Left ventricle myocardium superior (tissue), 1 donor: ENCODE data around the gene AKR7A3. TPM values are rescaled to one million over a fixed set of nuclear protein-coding genes. Genes with fewer than 3 reads are reported as not detected.
"Not testable (repeated sequence)": the region's sequence is repeated elsewhere in the genome, so short reads cannot be mapped to it uniquely, and the experiment has no call there.

Experiments
- ATAC-seq: fragments of 200-7000 bp; cut with Tn5 transposase; one replicate; pipeline ENCODE4 v1.9.1; 2020; ENCODE audit warnings: mild to moderate bottlenecking, moderate library complexity
- DNase-seq: peaks from one replicate; pipeline ENCODE4 v3.0.0-alpha.2; 2020
- intact Hi-C: fragments of 100-400 bp; cut with micrococcal nuclease; formaldehyde crosslinking; loops from one replicate; pipeline ENCODE4 v1.11.0; 2022
- total RNA-seq: library from RNA; stranded (reverse); fragmentation: NEBNext Ultra II Directional; extraction: Animal tissue kit (Norgen Biotek cat#: 25700); gene quantifications from one replicate; pipeline ENCODE4 v1.2.1, GENCODE V29; 2021
- donor health status: DM: no; HTN: yes; CAD: no; lungs with severe emphysema.

The AKR7A3 gene
- total RNA-seq, 1 donor from 2014 or later: 0.20 TPM

DNA sequence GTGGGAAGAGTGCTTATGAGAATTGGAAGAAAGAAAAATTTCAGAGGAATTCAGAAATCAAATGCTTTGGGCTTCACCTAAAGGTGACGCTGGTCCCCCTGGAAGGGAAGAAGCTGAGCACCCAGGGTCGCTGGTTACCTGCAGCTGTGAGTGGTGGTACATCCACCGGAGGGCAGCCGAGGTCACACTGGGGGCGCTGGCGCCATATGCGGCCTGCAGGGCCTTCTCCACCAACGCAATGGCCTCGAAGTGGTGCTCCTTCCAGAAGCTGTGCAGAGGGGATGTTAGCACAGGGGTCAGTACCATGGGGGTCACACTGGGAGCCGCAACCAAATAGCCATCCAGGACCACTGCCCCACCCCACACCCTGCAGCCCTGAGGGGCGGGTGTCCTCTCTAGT, 17.3 kb upstream of the AKR7A3 start:
- no peak for DNase-seq
- ATAC-seq: no peak
- intact Hi-C loops: no loop called here

GRCh38 chr1:19304081-19304480, 15.5 kb upstream of the AKR7A3 start:
- intact Hi-C loops, DNase-seq, ATAC-seq: not testable (repeated sequence)

GRCh38 chr1:19300211-19300610, 11.6 kb upstream of the AKR7A3 start:
- intact Hi-C loops: no loop called here
- ATAC-seq: no peak

DNA sequence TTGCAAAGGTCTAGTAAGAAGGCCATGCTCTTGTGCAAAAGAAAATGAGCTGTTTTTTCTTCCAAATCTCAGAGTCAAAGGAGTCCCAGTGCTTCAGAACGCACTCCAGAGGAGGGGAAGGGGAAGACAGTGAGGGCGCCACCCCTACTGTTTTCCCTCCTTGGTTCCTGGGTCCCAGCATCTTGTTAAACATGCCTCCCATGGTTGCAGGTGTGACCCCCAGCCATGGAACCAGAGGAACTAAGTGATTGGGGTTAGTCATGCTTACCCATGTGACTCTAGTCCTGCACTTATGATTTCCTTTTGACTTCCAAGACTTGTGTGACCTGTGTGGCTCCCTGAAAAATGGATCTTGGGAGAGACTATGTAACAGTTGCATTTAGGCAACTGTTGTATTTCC, 6.1 kb upstream of the AKR7A3 start:
- ATAC-seq: no peak
- intact Hi-C loops: no loop called here
- no peak for DNase-seq

More at GRCh38 chr1:19300211-19300610, 11.6 kb upstream of the AKR7A3 start:
- DNase-seq: no peak

GRCh38 chr1:19289244-19289643, 674 bp upstream of the AKR7A3 start:
- peak; percentile 63 for ATAC-seq

DNA sequence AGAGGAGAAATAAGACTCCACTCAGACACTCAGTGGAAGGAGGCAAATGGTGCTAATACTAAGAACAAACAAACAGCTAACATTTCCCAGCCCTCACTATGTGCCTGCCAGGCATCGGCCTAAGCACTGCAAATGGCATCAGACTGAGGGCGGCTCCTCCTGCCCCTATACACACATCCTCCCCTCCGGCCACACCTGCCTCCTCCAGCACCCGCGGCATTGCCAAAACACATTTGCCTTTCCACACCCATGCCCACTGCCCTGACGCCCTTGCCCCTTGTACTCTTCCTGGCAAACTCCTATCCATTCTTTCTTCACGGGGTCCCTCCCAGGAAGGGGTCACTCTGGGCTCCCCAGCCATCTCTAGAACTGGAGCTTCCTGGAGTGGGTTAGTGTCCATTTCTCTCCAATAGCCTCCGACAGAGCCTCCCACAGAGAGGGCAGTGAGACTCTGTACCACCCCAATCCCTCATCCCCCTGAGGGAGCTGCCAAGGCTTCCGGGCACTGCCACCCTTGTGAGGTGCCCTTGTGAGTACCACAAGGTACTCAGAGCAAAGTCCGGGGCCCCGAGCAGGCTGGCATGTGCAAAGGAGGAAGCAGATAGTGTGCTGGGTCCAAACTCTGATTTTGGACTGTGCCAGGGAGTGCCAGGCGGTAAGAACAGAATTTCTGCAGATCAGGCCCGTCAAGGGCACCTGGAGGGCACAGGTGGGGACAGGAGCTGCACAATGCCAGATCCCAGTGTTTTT, 959 bp downstream of the AKR7A3 start:
- ATAC-seq (no peak), DNase-seq (no peak)
- intact Hi-C loops: no loop called here

More at GRCh38 chr1:19289244-19289643, 674 bp upstream of the AKR7A3 start:
- no peak for DNase-seq
- intact Hi-C loops: no loop called here

GRCh38 chr1:19285807-19286206, 2.8 kb downstream of the AKR7A3 start:
- not testable (repeated sequence) for ATAC-seq

DNA sequence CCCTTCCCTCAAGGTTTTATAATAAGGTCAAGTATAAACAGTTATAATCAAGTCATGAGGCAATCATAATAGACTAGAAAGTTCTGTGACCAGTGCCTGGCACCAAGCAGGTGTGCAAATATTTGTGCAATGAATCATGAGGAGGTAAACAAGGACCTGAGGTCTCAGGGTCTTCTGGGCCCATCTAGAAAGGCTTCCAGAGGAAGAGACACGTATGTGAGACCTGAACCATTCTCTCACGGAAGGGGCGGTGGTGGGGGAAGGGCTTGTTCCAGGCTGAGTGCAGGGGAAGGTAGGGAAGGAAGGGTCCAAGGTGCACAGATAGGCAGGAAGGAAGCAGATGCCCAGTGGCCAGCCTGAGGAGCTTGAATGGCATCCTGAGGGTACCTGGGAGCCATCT, 3.2 kb downstream of the AKR7A3 start:
- ATAC-seq, intact Hi-C loops, DNase-seq: not testable (repeated sequence)

More at GRCh38 chr1:19285807-19286206, 2.8 kb downstream of the AKR7A3 start:
- intact Hi-C loops, DNase-seq: not testable (repeated sequence)

DNA sequence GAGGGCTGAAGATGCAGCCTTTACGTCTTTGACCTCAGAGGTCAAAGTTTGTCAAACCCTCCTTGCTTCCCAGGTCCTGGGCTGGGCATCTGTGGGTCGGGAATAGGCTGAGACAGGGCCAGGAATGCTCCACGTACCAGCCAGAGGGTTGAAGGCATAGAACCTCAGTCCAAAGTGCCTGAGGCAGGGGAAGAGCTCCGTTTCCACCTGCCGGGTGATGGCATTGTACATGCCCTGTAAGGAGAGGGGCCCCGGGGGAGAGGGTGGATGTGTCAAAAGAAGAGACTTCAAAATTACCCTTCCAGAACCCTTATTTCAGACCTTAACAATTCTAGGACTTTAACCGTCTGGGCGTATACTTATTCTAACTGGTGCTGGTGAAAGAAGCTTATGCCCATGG, 3.7 kb downstream of the AKR7A3 start:
- DNase-seq: no peak
- intact Hi-C loops: no loop called here
- no peak for ATAC-seq

- no peak for DNase-seq
- intact Hi-C loops: no loop called here
- ATAC-seq: no peak
Observed at GRCh38 chr1:19283891-19284290, 4.7 kb downstream of the AKR7A3 start.

- intact Hi-C loops: no loop called here
Observed at GRCh38 chr1:19274636-19275035, 13.9 kb downstream of the AKR7A3 start.

DNA sequence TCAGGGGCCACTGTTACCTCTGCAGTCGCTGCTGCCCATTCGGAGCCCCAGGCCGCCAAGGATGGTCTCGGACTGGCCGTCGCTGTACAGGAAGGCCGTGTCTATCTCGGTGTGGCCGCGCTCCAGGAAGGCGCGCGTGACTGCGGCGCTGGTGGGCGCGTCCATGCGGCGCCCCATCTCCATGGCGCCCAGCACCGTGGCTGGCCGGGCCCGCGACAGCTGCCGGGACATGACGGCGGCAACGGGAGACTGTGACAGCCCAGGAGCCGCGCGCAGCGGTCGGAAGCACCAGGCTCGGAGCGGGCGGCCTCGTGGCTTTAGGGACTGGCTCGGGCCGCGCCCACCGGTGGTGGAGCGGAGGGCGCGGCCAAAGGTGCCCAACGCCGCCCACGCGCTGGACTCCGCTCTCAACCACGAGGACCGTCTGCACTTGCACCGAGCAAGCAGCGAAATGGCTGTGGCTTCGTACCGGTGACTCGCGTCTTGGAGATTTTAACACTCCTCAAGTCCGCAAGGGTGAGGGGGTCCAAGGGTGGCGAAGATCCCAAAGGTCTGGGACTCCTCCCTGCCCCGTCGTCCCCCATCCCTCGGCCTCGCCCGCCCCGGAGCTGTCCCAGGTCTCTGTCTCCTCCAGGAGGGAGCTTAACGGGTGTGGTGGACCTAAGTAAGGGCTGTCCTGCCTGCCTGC, 14.6 kb downstream of the AKR7A3 start:
- intact Hi-C loops, DNase-seq: not testable (repeated sequence)
- ATAC-seq: peak; percentile 63

More at GRCh38 chr1:19274636-19275035, 13.9 kb downstream of the AKR7A3 start:
- no peak for ATAC-seq
- no peak for DNase-seq

DNA sequence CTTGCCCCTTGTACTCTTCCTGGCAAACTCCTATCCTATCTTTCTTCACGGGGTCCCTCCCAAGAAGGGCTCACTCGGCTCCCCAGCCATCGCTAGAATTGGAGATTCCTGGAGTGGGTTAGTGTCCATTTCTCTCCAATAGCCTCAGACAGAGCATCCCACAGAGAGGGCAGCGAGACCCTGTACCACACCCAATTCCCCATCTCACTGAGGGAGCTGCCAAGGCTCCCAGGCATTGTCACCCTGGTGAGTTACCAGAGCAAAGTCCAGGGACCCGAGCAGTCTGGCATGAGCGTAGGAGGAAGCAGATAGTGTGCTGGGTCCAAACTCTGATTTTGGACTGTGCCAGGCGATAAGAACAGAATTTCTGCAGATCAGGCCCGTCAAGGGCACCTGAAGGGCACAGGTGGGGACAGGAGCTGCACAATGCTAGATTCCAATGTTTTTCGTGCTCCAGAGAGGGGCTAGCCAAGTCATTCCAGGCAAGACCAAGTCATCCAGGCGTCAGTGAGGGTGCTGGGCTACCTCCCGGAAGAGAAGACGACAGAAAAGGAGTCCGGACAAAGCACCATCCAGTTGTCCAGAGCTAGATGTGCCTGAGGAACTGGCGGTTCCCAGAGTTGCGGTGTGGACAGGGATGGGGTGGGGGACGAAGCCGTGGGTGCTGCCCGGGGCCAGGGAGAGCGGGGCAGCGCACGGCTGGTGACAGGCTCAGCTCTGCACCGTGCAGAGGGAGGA, 15.3 kb downstream of the AKR7A3 start:
- ATAC-seq: no peak
- DNase-seq: no peak
- intact Hi-C loops: no loop called here

GRCh38 chr1:19272064-19272463, 16.5 kb downstream of the AKR7A3 start:
- intact Hi-C loops: no loop called here
- ATAC-seq (no peak), DNase-seq (no peak)

DNA sequence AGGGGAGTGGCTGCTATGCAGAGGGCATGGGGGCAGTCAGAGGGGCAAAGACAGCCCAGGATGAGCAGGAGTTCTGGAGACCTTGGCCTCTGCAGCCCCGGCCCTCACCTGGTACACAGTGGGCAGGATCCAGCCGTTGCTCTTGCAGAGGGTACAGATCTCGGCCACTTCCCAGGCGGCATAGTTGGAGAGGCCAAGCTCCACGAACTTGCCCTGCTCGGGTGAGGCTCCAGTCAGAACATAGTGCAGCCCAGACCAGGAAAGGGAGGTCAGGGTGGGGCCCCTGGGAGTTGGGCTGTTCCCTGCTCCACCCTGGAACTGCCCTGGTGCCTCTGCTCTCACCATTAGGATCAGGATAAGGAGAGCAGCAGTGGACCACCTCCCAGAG, 18.2 kb downstream of the AKR7A3 start:
- DNase-seq, intact Hi-C loops, ATAC-seq: not testable (repeated sequence)

DNA sequence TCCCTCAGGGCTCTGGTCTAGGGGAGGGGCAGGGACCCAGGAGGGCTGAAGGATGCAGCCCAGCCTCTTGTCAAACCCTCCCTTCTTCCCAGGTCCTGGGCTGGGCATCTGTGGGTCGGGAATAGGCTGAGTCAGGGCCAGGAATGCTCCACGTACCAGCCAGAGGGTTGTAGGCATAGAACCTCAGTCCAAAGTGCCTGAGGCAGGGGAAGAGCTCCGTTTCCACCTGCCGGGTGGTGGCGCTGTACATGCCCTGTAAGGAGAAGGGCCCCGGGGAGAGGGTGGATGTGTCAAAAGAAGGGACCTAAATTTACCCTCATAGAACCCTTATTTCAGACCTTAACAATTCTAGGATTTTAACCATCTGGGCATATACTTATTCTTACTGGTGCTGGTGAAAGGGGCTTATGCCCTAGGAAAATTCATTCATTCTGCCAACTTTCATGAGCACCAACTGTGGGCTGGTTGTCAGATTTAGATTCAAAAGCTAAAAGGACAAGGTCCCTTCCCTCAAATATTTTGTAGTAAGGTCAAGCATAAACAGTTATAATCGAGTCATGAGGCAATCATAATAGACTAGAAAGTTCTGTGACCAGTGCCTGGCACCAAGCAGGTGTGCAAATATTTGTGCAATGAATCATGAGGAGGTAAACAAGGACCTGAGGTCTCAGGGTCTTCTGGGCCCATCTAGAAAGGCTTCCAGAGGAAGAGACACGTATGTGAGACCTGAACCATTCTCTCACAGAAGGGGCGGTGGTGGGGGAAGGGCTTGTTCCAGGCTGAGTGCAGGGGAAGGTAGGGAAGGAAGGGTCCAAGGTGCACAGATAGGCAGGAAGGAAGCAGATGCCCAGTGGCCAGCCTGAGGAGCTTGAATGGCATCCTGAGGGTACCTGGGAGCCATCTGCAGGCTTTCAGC, 18.9 kb downstream of the AKR7A3 start:
- ATAC-seq, DNase-seq, intact Hi-C loops: not testable (repeated sequence)

GRCh38 chr1:19268445-19268844, 20.1 kb downstream of the AKR7A3 start:
- no peak for ATAC-seq
- intact Hi-C loops: no loop called here
- no peak for DNase-seq

DNA sequence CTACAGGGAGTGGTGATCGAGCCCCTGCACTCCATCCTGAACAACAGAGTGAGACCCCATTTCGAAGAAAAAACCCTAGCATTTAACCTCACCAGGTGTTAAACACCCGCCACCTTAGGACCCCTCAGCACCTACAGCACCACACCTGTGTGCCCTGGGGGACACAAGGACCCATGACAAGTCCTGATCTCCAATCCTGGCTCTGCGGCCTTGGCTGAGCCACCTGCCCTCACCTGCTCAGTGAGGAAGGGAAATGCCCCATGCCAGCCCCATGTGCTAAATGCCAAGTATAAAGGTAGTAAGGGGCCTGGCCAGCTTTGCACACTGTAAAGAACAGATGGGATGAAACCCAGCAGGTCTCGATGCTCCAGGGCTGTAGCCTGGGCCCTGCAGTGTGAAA, 25.8 kb downstream of the AKR7A3 start:
- DNase-seq (no peak), ATAC-seq (no peak)
- intact Hi-C loops: no loop called here

DNA sequence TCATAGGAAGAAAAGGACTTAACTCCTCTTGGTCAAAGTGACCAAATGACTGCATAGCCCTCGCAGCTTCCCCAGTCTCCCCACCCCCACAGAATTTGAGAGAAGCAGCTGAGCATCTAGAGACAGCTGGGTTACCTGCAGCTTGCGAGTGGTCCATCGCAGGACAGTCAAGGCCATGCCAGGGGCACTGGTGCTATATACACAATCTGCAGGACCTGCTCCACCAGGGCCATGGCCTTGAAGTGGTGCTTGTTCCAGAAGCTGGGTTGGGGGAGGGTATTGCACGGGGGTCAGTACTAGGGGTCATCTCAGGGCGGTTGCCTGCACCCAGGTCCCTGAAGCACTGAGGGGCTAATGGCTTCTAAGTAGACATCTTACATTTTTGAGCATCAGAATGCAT, 26.5 kb downstream of the AKR7A3 start:
- DNase-seq (no peak), ATAC-seq (no peak)
- intact Hi-C loops: no loop called here
